Neuronal stem cell (in vitro differentiated cells): ENCODE data around the gene IFFO2.

ENCODE experiments used
- DNase-seq: peaks from one replicate; pipeline ENCODE4 v3.0.0-alpha.2; 2013; ENCODE audit warnings: low spot score
- H2AFZ ChIP-seq: one replicate; pipeline ENCODE4 v1.6.1; 2013; ENCODE audit warnings: mild to moderate bottlenecking, low read length, inconsistent platforms
- H2AK5ac ChIP-seq: 2 replicates; pipeline ENCODE4 v1.6.1; 2013; ENCODE audit warnings: low read depth, mild to moderate bottlenecking, inconsistent platforms, low read length, moderate library complexity, mixed read lengths
- H2BK120ac ChIP-seq: 2 replicates; pipeline ENCODE4 v1.6.1; 2013; ENCODE audit warnings: low read depth, mild to moderate bottlenecking, inconsistent platforms, low read length, moderate library complexity, mixed read lengths
- H2BK12ac ChIP-seq: one replicate; pipeline ENCODE4 v1.6.1; 2013; ENCODE audit warnings: low read length, inconsistent platforms
- H2BK15ac ChIP-seq: 2 replicates; pipeline ENCODE4 v1.6.1; 2013; ENCODE audit warnings: mild to moderate bottlenecking, low read length, inconsistent platforms, mixed read lengths
- H2BK5ac ChIP-seq: one replicate; pipeline ENCODE4 v1.6.1; 2013; ENCODE audit warnings: inconsistent platforms, mild to moderate bottlenecking, low read length, moderate library complexity
- H3K14ac ChIP-seq: one replicate; pipeline ENCODE4 v1.6.1; 2013; ENCODE audit warnings: low read length, inconsistent platforms
- H3K18ac ChIP-seq: 2 replicates; pipeline ENCODE4 v1.6.1; 2013; ENCODE audit warnings: low read length, inconsistent platforms
- H3K23ac ChIP-seq: 2 replicates; pipeline ENCODE4 v1.6.1; 2013; ENCODE audit warnings: low read depth, mild to moderate bottlenecking, mixed read lengths, low read length, inconsistent platforms; ENCODE audit not compliant: poor library complexity
- H3K27ac ChIP-seq: replicated peaks from 3 replicates; pipeline ENCODE4 v1.5.1; 2013; ENCODE audit warnings: low read length, inconsistent platforms
- H3K27me3 ChIP-seq, 3 experiments: 2 replicates each; pipeline ENCODE4 v1.6.1; 2013; ENCODE audit warnings: low read length in 3 of 3, mild to moderate bottlenecking in 2 of 3, inconsistent platforms in 1 of 3, low read depth in 1 of 3, mixed read lengths in 1 of 3, moderate library complexity in 1 of 3; ENCODE audit not compliant: control insufficient read depth in 3 of 3, insufficient read depth in 3 of 3
- H3K36me3 ChIP-seq, 2 donors: replicated peaks in 1 of 2; 2 replicates each; pipeline ENCODE4 v1.6.1; 2013; ENCODE audit warnings: low read length in 2 of 2; ENCODE audit not compliant: control insufficient read depth in 2 of 2, insufficient read depth in 2 of 2
- H3K4ac ChIP-seq: 2 replicates; pipeline ENCODE4 v1.6.1; 2013; ENCODE audit warnings: inconsistent platforms, mild to moderate bottlenecking, low read length, moderate library complexity
- H3K4me1 ChIP-seq, 2 donors: 1 replicate in 1 of 2; 2 replicates in 1 of 2; pipeline ENCODE4 v1.6.1; 2013; ENCODE audit warnings: low read length in 2 of 2, low read depth in 1 of 2; ENCODE audit not compliant: control insufficient read depth in 2 of 2, insufficient read depth in 1 of 2
- H3K4me2 ChIP-seq: one replicate; pipeline ENCODE4 v1.6.1; 2013; ENCODE audit warnings: mild to moderate bottlenecking, low read length, inconsistent platforms; ENCODE audit not compliant: insufficient read depth, poor library complexity, severe bottlenecking
- H3K4me3 ChIP-seq, 2 donors: 2 replicates each; pipeline ENCODE4 v1.5.1; 2013; ENCODE audit warnings: low read length in 2 of 2, mild to moderate bottlenecking in 2 of 2, inconsistent platforms in 1 of 2, moderate library complexity in 1 of 2
- H3K79me1 ChIP-seq: one replicate; pipeline ENCODE4 v1.6.1; 2013; ENCODE audit warnings: low read depth, mild to moderate bottlenecking, inconsistent platforms, low read length, moderate library complexity
- H3K9ac ChIP-seq: one replicate; pipeline ENCODE4 v1.6.1; 2013; ENCODE audit warnings: mild to moderate bottlenecking, low read depth, low read length, inconsistent platforms; ENCODE audit not compliant: poor library complexity
- H3K9me3 ChIP-seq, 2 donors: replicated peaks in 1 of 2; 2 replicates each; pipeline versions ENCODE3 to v1.6.1; 2013; ENCODE audit warnings: low read length in 2 of 2, mild to moderate bottlenecking in 2 of 2, inconsistent platforms in 1 of 2, low read depth in 1 of 2, mixed read lengths in 1 of 2, moderate library complexity in 1 of 2; ENCODE audit not compliant: control insufficient read depth in 2 of 2, insufficient read depth in 1 of 2
- H4K8ac ChIP-seq: one replicate; pipeline ENCODE4 v1.6.1; 2013; ENCODE audit warnings: low read depth, mild to moderate bottlenecking, inconsistent platforms, low read length, moderate library complexity
- H4K91ac ChIP-seq: one replicate; pipeline ENCODE4 v1.6.1; 2013; ENCODE audit warnings: low read length, low read depth, mild to moderate bottlenecking, inconsistent platforms; ENCODE audit not compliant: poor library complexity
- WGBS, 2 donors: extraction: QIAGEN DNeasy Blood & Tissue Kit; methylation state at CpG; one replicate each; pipeline ENCODE4 v1.1.7; 2013; ENCODE audit warnings: missing lambda C conversion rate in 2 of 2, mixed read lengths in 1 of 2; ENCODE audit not compliant: insufficient read length in 2 of 2, insufficient replicate concordance in 1 of 2; ENCODE audit errors: extremely low coverage in 2 of 2; 5-methylcytosine and 5-hydroxymethylcytosine counted together

Gene IFFO2

GRCh38 chr1:18943162-18943561, 13.3 kb downstream of the IFFO2 start:
- H3K27ac ChIP-seq, result no peak overlapping the region
- no peak for DNase-seq
- H3K4me2 ChIP-seq, result no peak overlapping the region
- peak overlapping the region; percentile 2 for H3K18ac ChIP-seq
- H2BK15ac ChIP-seq, result no peak overlapping the region
- H3K4me1 ChIP-seq, result peaks cover 37 to 38% of the 10 kb centered on the region in 2 donors
- H2BK120ac ChIP-seq, result no peak overlapping the region
- no peak overlapping the region for H3K9ac ChIP-seq
- H2BK12ac ChIP-seq, result no peak overlapping the region
- no peaks in the 10 kb centered on the region for H3K36me3 ChIP-seq
- H3K27me3 ChIP-seq, result peaks cover 0 to 1% (median 0%) of the 10 kb centered on the region in 3 experiments
- no peak overlapping the region for H3K14ac ChIP-seq
- no peaks in the 10 kb centered on the region for H3K9me3 ChIP-seq
- H2AK5ac ChIP-seq, result peak overlapping the region; percentile 48
- no peak overlapping the region for H2BK5ac ChIP-seq
- H3K4ac ChIP-seq, result no peak overlapping the region
- H3K4me3 ChIP-seq, result no peak overlapping the region
- H3K79me1 ChIP-seq, result no peaks in the 10 kb centered on the region
- H4K8ac ChIP-seq, result no peak overlapping the region
- no peak overlapping the region for H2AFZ ChIP-seq
- no peak overlapping the region for H3K23ac ChIP-seq
- no peak overlapping the region for H4K91ac ChIP-seq
- no CpG with 5 or more reads among the region's 4 CpGs for WGBS, 2 donors

GRCh38 chr1:18942340-18942739, 14.1 kb downstream of the IFFO2 start:
- Histone ChIP-seq H2AFZ (peak overlapping the region; percentile 65), H3K36me3 (no peaks in the 10 kb centered on the region), H2BK120ac (no peak overlapping the region), H3K79me1 (no peaks in the 10 kb centered on the region), H2BK15ac (no peak overlapping the region), H2AK5ac (peak overlapping the region; percentile 72), H3K23ac (no peak overlapping the region), H3K4me2 (no peak overlapping the region), H3K18ac (peak overlapping the region; percentile 5), H3K27ac (no peak overlapping the region), H3K9ac (no peak overlapping the region), H4K91ac (no peak overlapping the region), H4K8ac (no peak overlapping the region), H2BK5ac (no peak overlapping the region), H3K27me3 (peaks cover 0 to 1% (median 0%) of the 10 kb centered on the region in 3 experiments), H3K4ac (peak overlapping the region; percentile 12), H3K4me1 (peaks cover 36 to 38% of the 10 kb centered on the region in 2 donors), H2BK12ac (no peak overlapping the region), H3K9me3 (no peaks in the 10 kb centered on the region), H3K4me3 (no peak overlapping the region), H3K14ac (peak overlapping the region; percentile 85)
- no peak for DNase-seq
- WGBS, 2 donors, result no CpG with 5 or more reads among the region's 4 CpGs

- no peak overlapping the region for H2BK15ac ChIP-seq
- H3K18ac ChIP-seq, result peak overlapping the region; percentile 93
- H2AFZ ChIP-seq, result peak overlapping the region; percentile 65
- peak overlapping the region; percentile 87 for H2BK12ac ChIP-seq
- no peaks in the 10 kb centered on the region for H3K36me3 ChIP-seq
- peak; percentile 70 for DNase-seq
- peak overlapping the region; percentile 85 for H3K14ac ChIP-seq
- H3K4ac ChIP-seq, result peak overlapping the region; percentile 12
- peak overlapping the region; percentile 72 for H2AK5ac ChIP-seq
- H3K4me3 ChIP-seq, result no peak overlapping the region
- no peak overlapping the region for H3K23ac ChIP-seq
- peaks cover 0 to 1% (median 0%) of the 10 kb centered on the region in 3 experiments for H3K27me3 ChIP-seq
- no peaks in the 10 kb centered on the region for H3K79me1 ChIP-seq
- peak overlapping the region; percentile 55 for H3K9ac ChIP-seq
- H2BK5ac ChIP-seq, result no peak overlapping the region
- H2BK120ac ChIP-seq, result no peak overlapping the region
- H4K8ac ChIP-seq, result no peak overlapping the region
- H3K4me1 ChIP-seq, result peaks cover 33 to 38% of the 10 kb centered on the region in 2 donors
- H3K4me2 ChIP-seq, result no peak overlapping the region
- H4K91ac ChIP-seq, result no peak overlapping the region
- no peaks in the 10 kb centered on the region for H3K9me3 ChIP-seq
- no CpG with 5 or more reads among the region's 18 CpGs for WGBS, 2 donors
- H3K27ac ChIP-seq, result no peak overlapping the region
These were observed 15.0 kb downstream of the IFFO2 start for GRCh38 chr1:18941221-18942141.

- H3K23ac ChIP-seq, result no peak overlapping the region
- no peak overlapping the region for H2BK15ac ChIP-seq
- no peaks in the 10 kb centered on the region for H3K36me3 ChIP-seq
- peaks cover 0 to 1% (median 0%) of the 10 kb centered on the region in 3 experiments for H3K27me3 ChIP-seq
- H2BK12ac ChIP-seq, result no peak overlapping the region
- no peak overlapping the region for H2AFZ ChIP-seq
- H3K14ac ChIP-seq, result no peak overlapping the region
- no peak overlapping the region for H3K4me3 ChIP-seq
- H3K18ac ChIP-seq, result no peak overlapping the region
- H4K91ac ChIP-seq, result no peak overlapping the region
- H3K9me3 ChIP-seq, result no peaks in the 10 kb centered on the region
- no peak overlapping the region for H2BK5ac ChIP-seq
- H3K4me2 ChIP-seq, result no peak overlapping the region
- no peak overlapping the region for H2AK5ac ChIP-seq
- DNase-seq, result no peak
- no CpG with 5 or more reads among the region's 13 CpGs for WGBS, 2 donors
- H3K4me1 ChIP-seq, result peaks cover 29 to 35% of the 10 kb centered on the region in 2 donors
- H3K27ac ChIP-seq, result no peak overlapping the region
- H4K8ac ChIP-seq, result no peak overlapping the region
- no peak overlapping the region for H3K4ac ChIP-seq
- H3K79me1 ChIP-seq, result no peaks in the 10 kb centered on the region
- no peak overlapping the region for H3K9ac ChIP-seq
- H2BK120ac ChIP-seq, result no peak overlapping the region
These were observed 16.0 kb downstream of the IFFO2 start for GRCh38 chr1:18940303-18941020.
